Measurements from ENCODE around the gene YLPM1.

YLPM1 gene

GRCh38 chr14:74868739-74869138 is 105.6 kb downstream of the YLPM1 start:
- DNase-seq (ENCODE audit: low read depth, low spot score), result no peak

DNA sequence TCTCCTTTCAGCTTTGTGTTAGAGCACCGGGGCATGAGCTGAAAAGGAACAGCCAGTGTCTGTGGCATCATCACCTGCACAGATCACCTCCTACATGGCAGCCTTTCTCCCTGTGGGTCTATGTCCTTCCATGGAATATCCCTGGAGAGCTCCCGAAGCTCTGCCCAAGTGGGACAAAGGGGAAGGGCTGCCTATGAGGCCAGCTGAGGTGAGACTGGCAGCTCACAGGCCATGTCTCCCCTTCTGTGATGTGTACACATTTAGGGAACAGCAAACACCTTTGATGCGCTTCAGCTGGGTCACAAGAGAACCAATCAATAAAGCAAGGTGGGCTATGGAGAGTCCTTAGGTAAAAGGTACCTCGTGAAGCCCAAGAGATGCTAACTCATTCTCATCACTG is 108.7 kb downstream of the YLPM1 start:
- no peak for DNase-seq (ENCODE audit: low read depth, low spot score)

GRCh38 chr14:74875204-74875603 is 112.1 kb downstream of the YLPM1 start:
- no peak for DNase-seq (ENCODE audit: low read depth, low spot score)

GRCh38 chr14:74875941-74876913 is 113.1 kb downstream of the YLPM1 start, which contains the start of gene PROX2:
PROX2 (minus strand) TSS chr14:74876145; CDS start chr14:74863834, 12,311 bp downstream.
- DNase-seq (ENCODE audit: low read depth, low spot score), result no peak

GRCh38 chr14:74879427-74880182 is 116.5 kb downstream of the YLPM1 start:
- no peak for DNase-seq (ENCODE audit: low read depth, low spot score)

GRCh38 chr14:74881431-74882102 is 118.5 kb downstream of the YLPM1 start, which contains the start of gene DLST:
DLST (plus strand) TSS chr14:74881916; CDS start chr14:74881954, 38 bp downstream.
- DNase-seq (ENCODE audit: low read depth, low spot score), result no peak

GRCh38 chr14:74882103-74882920 is 119.2 kb downstream of the YLPM1 start:
- no peak for DNase-seq (ENCODE audit: low read depth, low spot score)

Measured in smooth muscle cell of the brain vasculature (primary cell).